ENCODE results near the gene TTC1.

Gene TTC1

GRCh38 chr5:159969966-159970365, 39.0 kb upstream of the TTC1 start:
- no peak overlapping the region for H3K4me3 ChIP-seq (ENCODE audit: low read depth, low read length)
- in situ Hi-C loops (cut with HindIII; ENCODE audit: low sequenced_read_pairs) = no loop called here
- TF ChIP-seq CTCF (IDR thresholded peaks at IDR 0.05; ENCODE audit: low read depth, low read length) = no peak

GRCh38 chr5:159971038-159971437, 37.9 kb upstream of the TTC1 start:
- no peak for TF ChIP-seq CTCF (IDR thresholded peaks at IDR 0.05; ENCODE audit: low read depth, low read length)
- no peak overlapping the region for H3K4me3 ChIP-seq (ENCODE audit: low read depth, low read length)
- in situ Hi-C loops (cut with HindIII; ENCODE audit: low sequenced_read_pairs) = no loop called here
- DNase-seq (ENCODE audit: low read depth, low spot score) = peak; percentile 73

More at GRCh38 chr5:159969966-159970365, 39.0 kb upstream of the TTC1 start:
- DNase-seq (ENCODE audit: low read depth, low spot score) = no peak

GRCh38 chr5:159971514-159971913, 37.4 kb upstream of the TTC1 start:
- H3K4me3 ChIP-seq (ENCODE audit: low read depth, low read length) = peak overlapping the region; percentile 20
- no peak for DNase-seq (ENCODE audit: low read depth, low spot score)
- no peak for TF ChIP-seq CTCF (IDR thresholded peaks at IDR 0.05; ENCODE audit: low read depth, low read length)
- in situ Hi-C loops (cut with HindIII; ENCODE audit: low sequenced_read_pairs) = no loop called here

GRCh38 chr5:159971931-159972461, 36.9 kb upstream of the TTC1 start:
- DNase-seq (ENCODE audit: low read depth, low spot score) = no peak
- TF ChIP-seq CTCF (IDR thresholded peaks at IDR 0.05; ENCODE audit: low read depth, low read length) = no peak
- in situ Hi-C loops (cut with HindIII; ENCODE audit: low sequenced_read_pairs) = no loop called here
- peak overlapping the region; percentile 20 for H3K4me3 ChIP-seq (ENCODE audit: low read depth, low read length)

- in situ Hi-C loops (cut with HindIII; ENCODE audit: low sequenced_read_pairs) = no loop called here
- no peak overlapping the region for H3K4me3 ChIP-seq (ENCODE audit: low read depth, low read length)
- TF ChIP-seq CTCF (IDR thresholded peaks at IDR 0.05; ENCODE audit: low read depth, low read length) = no peak
- DNase-seq (ENCODE audit: low read depth, low spot score) = no peak
Observed at GRCh38 chr5:159972538-159973362, 36.2 kb upstream of the TTC1 start.

- peak; percentile 98 for DNase-seq (ENCODE audit: low read depth, low spot score)
- peak; percentile 69 for TF ChIP-seq CTCF (IDR thresholded peaks at IDR 0.05; ENCODE audit: low read depth, low read length)
- in situ Hi-C loops (cut with HindIII; ENCODE audit: low sequenced_read_pairs) = no loop called here
- H3K4me3 ChIP-seq (ENCODE audit: low read depth, low read length) = no peak overlapping the region
Observed at GRCh38 chr5:159975462-159976019, 33.4 kb upstream of the TTC1 start.
